ENCODE results near the gene DVL1. TPM values are rescaled to one million over a fixed set of nuclear protein-coding genes. Genes with fewer than 3 reads are reported as not detected.
A peak's percentile ranks its signal among the peaks of the same experiment; 100 is the strongest.

The DVL1 gene
- total and polyA plus RNA-seq, 2 of the 13 experiments (the other 11 are each of a cell fraction or from before 2014, with no cell fraction given), result 30.8 to 60.4 TPM

- TF ChIP-seq TBX2 (CRISPR knock-in tag; IDR thresholded peaks at IDR 0.05; ENCODE audit: borderline replicate concordance) (peak; percentile 31; the same call in 1 of the 2 replicates), RBFOX2 (IDR thresholded peaks at IDR 0.05; ENCODE audit: low read depth, low read length) (peak; percentile 59), AGO2 (optimal IDR thresholded peaks at IDR 0.05; ENCODE audit: low read depth, low read length) (peak; percentile 77), ZNF687 (CRISPR knock-in tag; IDR thresholded peaks at IDR 0.05) (peak; percentile 43), ZFX (CRISPR knock-in tag; IDR thresholded peaks at IDR 0.05; ENCODE audit: low read depth) (peak; percentile 42; the same call in 1 of the 2 replicates), NR2F6 (IDR thresholded peaks at IDR 0.05) (no peak), NR2F6 (CRISPR knock-in tag; IDR thresholded peaks at IDR 0.05) (peak; percentile 36; the same call in 1 of the 2 replicates), ZNF547 (CRISPR knock-in tag; IDR thresholded peaks at IDR 0.05) (no peak), AKAP8 (CRISPR knock-in tag; IDR thresholded peaks at IDR 0.05) (peak; percentile 56; the same call in 1 of the 2 replicates), BHLHE40 (IDR thresholded peaks at IDR 0.05; ENCODE audit: low read length) (no peak)
Measured at GRCh38 chr1:1356796-1357401, 7.7 kb upstream of the DVL1 start (continued).

Measured in HepG2 (cell line).